ENCODE measurements around the gene ARFIP2.
"Not testable (repeated sequence)": the region's sequence is repeated elsewhere in the genome, so short reads cannot be mapped to it uniquely, and the experiment has no call there.

Gene ARFIP2, protein sequence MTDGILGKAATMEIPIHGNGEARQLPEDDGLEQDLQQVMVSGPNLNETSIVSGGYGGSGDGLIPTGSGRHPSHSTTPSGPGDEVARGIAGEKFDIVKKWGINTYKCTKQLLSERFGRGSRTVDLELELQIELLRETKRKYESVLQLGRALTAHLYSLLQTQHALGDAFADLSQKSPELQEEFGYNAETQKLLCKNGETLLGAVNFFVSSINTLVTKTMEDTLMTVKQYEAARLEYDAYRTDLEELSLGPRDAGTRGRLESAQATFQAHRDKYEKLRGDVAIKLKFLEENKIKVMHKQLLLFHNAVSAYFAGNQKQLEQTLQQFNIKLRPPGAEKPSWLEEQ

GRCh38 chr11:6481012-6481923 lies at the start of gene ARFIP2, which contains the start of gene TIMM10B:
ARFIP2 (minus strand) TSS chr11:6481331; CDS start chr11:6480421, 910 bp downstream.
TIMM10B (plus strand) TSS chr11:6481501; CDS start chr11:6481517, 16 bp downstream.
- peak; percentile 99 for DNase-seq (ENCODE audit: low read depth)

DNA sequence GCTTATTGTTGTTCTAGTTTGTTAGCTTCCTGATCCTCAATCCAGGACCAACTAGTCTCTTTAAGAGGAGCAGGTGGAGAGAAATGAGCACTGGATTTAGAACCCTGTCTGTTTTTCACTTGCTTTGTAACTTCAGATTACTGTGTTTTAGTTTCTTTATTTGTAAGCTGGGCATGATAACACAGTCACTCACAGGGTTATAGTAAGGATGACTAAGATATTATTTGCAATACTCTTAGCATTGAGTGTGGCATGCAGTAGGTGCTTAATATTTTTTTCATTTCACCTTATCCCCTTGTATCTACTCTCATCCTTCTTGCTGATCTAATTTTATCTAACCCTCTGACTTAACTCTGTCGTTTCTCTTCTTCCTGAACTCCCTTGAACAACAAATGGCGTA lies 49.7 kb upstream of the ARFIP2 start:
- no peak for DNase-seq (ENCODE audit: low read depth)

DNA sequence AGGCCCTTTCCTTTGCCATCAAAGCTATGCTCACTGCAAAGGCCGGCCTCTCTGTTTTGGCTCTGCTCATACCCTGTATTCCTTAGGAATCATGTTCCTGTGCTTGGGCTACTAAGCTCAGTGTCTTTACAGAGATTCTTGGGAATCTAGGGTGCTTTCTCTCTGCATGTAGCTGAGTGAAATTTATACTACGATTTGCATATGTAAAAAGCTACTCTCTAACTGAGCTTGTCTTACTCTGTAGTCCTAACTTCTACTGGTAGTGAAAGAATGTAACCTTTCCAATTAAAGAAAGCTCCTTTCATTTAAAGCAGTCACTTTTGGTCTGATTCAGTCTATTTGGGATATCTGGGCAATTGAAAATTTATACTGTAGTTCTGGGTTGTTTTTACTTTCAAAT lies 48.1 kb upstream of the ARFIP2 start:
- DNase-seq (ENCODE audit: low read depth) = no peak

DNA sequence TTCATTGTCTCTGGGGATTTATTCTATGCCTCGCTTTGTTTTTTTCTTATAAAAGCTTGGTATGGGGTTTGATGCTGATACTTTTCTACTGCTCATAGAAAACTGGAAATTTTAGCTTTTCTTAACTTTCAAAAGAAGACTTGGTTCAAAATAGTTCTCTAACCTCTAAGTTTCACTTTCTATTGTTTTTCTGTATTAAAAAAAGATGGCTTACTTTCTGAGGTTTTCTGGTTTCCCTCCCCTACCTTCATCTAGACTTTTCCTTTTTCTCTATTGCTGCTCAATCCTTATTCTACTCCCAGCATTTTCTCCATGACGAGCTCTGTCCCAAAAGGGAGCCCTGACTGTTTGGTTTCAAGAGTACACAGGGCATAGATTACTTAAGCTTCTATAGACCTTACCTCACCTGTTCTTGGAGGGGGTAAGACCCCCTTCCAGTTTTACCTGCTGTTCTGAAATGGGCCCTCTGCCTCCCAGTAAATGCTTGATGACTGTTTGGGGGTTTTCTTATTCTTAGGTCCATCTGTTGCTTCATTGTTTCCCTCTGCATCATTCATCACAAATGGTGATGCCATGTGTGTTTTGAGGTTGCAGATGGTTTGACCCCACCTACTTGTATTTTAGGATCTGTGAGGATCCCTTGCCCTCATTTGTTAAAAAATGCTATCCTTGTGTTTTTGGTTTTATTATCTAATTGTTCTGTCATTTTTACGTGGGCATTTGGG lies 45.4 kb upstream of the ARFIP2 start:
- no peak for DNase-seq (ENCODE audit: low read depth)

DNA sequence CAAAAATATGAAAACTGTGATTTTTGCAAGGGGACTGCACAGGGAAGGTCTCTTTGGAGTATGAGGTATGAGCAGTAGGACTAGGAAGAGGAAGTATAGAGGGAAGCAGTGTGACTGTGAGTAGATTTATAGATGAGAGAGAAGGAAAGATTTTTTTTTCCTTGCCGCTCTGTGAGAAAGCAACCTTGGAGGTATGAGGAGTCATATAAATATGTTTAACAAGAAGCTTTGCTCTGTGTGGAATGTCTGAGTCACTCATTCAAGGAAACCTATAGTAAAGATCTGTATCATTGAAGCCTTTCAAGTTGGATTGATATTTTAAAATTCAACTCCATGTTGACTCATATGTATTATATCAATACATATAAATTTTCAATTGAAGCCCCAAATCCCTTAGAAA lies 42.1 kb upstream of the ARFIP2 start:
- peak; percentile 87 for DNase-seq (ENCODE audit: low read depth)

DNA sequence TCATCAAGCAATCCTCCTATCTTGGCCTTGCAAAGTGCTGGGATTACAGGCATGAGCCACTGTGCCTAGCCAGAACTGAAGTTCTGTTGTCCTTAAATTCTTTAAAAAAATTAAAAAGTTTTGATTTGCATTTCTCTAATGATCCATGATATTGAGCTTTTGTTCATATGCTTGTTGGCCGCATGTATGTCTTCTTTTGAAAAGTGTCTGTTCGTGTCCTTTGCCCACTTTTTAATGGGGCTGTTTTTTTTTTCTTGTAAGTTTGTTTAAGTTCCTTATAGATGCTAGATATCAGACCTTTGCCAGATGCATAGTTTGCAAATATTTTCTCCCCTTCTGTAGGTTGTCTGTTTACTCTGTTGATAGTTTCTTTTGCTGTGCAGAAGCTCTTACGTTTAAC lies 40.8 kb upstream of the ARFIP2 start:
- not testable (repeated sequence) for DNase-seq (ENCODE audit: low read depth)

DNA sequence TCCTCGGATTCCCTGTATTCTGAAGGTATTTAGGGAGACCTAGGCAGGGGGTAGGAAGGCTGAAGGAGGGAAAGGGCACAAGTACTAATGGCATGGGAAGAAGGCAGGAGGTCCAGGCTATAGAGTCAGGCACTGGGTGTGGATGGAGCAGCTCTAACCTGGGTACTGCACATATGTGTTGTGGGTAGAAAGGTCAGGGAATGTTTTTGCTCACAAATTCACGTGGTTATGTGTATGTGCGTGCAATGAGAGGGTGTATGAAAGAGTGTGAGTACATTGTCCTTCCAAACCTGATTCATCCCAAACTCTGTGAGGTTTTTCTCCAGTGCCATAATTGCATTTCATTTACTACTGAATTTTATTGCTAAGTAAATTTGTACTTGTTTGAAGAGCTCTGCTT lies 39.1 kb upstream of the ARFIP2 start:
- no peak for DNase-seq (ENCODE audit: low read depth)

DNA sequence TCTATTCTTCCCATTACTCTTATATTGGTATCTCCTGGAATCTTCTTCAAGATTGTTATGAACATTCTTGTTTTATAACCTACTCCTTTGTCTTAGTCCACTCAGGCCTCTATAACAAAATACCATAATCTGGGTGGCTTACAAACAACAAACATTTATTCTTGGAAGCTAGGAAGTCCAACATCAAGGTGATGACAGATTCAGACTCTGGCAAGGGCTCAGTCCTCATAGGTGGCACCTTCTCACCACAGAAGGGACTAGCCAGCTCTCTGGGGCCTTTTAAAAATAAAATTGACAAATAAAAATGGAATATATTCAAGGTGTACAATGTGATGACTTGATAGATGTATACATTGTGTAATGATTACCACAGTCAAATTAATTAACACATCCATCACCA lies 35.7 kb upstream of the ARFIP2 start:
- DNase-seq (ENCODE audit: low read depth) = no peak

DNA sequence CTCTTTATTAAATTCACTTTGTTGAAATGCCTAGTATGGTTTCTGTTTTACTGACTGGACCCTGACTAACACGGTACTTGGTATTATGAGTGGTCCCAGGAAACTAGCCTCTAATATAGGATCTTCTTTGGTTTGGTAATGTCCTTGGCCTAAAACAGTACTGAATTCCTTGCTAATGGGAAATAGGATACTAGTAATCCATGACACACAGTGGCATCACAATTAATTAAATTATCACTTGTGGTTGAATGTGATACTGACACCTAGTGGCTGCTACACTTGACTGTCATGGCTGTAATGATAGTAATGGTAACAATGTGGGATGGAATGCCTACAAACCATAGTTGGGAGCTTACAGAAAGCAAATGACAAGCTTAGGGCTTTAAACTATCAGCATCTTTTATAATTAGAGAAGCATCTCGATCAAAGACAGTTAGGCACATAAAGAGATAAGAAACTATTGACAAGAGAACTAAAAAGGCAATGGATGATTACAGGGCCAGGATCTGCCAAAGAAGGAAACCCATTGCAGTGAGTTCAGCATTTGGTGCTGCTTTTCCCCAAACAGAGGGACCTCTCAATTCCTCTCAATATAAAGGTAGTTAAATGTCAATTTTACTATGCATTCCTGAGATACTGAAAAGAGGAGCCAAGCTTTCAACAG lies 24.6 kb upstream of the ARFIP2 start:
- peak; percentile 72 for DNase-seq (ENCODE audit: low read depth)

DNA sequence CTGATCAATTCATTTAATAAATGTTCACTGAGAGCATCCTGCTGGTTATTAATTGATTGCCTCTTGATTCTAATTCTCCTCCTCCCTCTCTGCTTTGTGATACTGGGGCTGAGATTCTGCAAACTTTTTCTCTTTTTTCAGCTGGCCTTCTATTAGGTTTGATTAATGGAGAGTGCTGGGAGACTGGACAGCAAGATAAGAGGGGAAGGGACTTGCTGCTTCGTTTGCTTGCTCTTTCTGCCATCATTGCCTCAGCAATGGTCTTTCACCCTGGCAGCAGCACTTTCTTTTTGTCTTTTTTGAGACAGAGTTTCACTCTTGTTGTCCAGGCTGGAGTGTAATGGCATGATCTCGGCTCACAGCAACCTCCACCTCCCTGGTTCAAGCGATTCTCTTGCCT lies 23.0 kb upstream of the ARFIP2 start:
- DNase-seq (ENCODE audit: low read depth) = no peak

DNA sequence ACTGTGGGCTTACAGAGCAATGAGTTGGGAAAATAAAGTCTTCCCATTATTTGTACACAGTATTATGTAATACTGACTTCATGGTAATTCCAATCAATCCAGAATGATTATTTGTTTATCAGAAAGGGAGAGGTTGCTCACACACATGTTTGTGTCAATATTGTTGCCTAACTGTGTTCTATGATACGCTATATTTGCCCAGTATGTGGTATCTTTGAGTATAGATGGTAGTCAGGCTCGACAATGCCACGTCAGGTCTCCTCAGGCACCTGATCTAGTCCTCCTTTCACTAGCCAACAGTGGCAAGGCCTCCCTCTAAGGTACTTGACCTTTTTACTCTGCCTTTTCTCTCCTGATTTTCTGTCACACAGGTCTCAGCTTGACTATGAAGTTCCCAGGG lies 21.3 kb upstream of the ARFIP2 start:
- no peak for DNase-seq (ENCODE audit: low read depth)

DNA sequence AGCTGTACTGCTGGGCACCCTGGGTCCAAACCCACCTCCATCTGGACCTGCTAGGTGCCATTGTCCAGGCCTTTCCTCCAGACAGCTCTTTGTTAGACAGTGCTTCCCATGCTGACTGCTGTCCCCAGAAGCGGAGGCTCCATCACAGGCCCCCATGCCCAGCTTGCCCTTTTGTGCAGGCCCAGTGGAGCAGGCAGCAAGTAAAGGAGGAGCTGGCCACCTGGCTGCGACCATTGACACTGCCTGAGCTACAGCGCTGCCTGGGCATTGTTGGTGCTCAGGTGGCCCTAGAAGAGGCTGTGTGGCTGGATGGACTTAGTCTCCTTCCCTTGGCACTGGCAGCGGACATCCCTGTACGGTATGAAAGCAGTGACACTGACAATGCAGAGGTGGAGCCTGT lies 17.4 kb upstream of the ARFIP2 start:
- no peak for DNase-seq (ENCODE audit: low read depth)

DNA sequence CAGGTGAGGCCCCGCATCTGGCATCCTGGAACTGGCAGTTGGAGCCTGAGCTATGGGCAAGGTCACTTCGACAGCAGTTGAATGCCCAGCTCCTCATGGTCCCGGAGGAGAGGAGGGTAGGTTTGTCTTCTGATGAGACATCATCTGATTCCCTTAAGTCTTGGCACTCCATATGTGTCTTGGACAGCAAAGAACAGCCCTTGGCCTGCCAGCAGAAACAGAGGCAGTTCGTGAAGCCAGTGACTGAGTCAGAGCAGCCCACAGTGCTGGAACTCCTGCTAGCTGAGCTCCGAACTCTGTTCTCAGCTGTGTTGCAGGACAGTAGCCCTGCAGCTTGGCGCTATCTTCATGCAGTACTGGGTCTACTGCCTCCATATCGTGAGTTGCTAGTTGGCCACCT lies 17.0 kb upstream of the ARFIP2 start:
- DNase-seq (ENCODE audit: low read depth) = peak; percentile 67

- no peak for DNase-seq (ENCODE audit: low read depth)
Observed at GRCh38 chr11:6497069-6497839, 16.1 kb upstream of the ARFIP2 start, which contains the start of gene DNHD1. DNHD1 (plus strand) TSS chr11:6497280; CDS start chr11:6498216, 936 bp downstream.

- no peak for DNase-seq (ENCODE audit: low read depth)
Observed at GRCh38 chr11:6489306-6489705, 8.2 kb upstream of the ARFIP2 start.

DNA sequence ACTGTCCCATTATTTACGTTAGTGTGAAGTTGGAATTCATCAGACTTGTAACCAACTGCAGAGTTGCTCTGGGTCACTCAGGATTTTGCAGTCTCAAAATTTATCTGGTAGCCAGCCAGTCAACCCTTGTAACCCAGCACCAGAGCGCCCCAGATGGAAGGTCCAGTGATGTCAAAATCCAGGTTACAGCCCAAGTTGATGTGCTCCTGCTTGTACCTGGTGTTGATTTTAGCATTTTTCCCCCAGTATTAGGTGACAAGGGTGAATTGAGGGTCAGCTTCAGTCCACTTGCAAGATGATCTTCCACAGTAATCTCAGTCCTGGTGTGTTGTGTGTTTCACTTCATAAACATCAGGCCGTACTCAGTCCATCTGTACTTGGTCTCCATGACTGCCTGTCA lies 7.7 kb upstream of the ARFIP2 start:
- DNase-seq (ENCODE audit: low read depth) = no peak

- DNase-seq (ENCODE audit: low read depth) = no peak
Observed at GRCh38 chr11:6488342-6488741, 7.2 kb upstream of the ARFIP2 start.

- no peak for DNase-seq (ENCODE audit: low read depth)
Observed at GRCh38 chr11:6486938-6487337, 5.8 kb upstream of the ARFIP2 start.

GRCh38 chr11:6486256-6486655 lies 5.1 kb upstream of the ARFIP2 start:
- DNase-seq (ENCODE audit: low read depth) = no peak

DNA sequence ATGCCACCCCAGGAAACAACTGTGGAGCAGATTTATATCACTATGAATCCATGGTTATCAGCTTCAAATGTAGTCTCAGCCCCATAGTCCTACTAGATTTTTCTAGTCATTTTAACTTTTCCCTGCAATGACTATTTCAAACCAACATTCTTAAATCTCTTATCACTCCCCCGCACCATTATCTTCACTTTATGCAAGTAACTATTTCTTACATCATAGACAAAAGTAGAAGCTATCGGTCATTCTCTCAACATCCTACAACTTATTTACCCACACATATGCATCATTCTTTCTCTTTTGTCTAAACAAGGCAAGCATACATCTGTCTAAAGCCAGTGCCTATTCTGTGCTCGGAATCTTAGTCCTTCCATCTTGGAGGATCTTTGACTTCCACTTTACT lies 4.5 kb upstream of the ARFIP2 start:
- no peak for DNase-seq (ENCODE audit: low read depth)

- DNase-seq (ENCODE audit: low read depth) = no peak
Observed at GRCh38 chr11:6483015-6483414, 1.9 kb upstream of the ARFIP2 start.
